ENCODE results near the gene SNAPC4.

Gene SNAPC4

DNA sequence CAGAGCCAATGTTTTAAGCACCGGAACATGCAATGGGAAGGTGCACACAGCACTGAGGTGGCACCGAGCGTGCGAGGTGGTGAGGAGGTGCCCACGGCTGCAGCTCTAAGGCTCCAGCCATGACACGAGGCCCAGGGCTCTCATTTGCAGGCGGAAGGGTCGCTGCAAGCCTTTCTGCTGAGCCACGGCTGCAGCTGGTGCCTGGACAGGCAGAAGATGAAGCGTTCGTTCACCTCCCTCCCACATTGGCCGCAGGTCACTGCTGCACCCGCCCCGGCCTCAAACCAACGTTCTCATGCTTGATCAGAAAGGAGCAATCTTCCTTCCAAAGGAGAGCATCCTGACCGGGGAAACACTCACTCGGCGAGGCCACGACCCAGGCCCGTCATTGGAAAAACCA is 44.1 kb upstream of the SNAPC4 start:
- TF ChIP-seq FOXP2 (optimal IDR thresholded peaks at IDR 0.05; ENCODE audit: borderline replicate concordance, extremely low read depth, extremely low read length, insufficient read depth) = no peak
- no peak for TF ChIP-seq SIN3A (IDR thresholded peaks at IDR 0.05; ENCODE audit: borderline replicate concordance, insufficient read depth, low read length)
- TF ChIP-seq POLR2AphosphoS5 (IDR thresholded peaks at IDR 0.05; ENCODE audit: low read depth, low read length) = no peak
- TF ChIP-seq, protein P1, sequence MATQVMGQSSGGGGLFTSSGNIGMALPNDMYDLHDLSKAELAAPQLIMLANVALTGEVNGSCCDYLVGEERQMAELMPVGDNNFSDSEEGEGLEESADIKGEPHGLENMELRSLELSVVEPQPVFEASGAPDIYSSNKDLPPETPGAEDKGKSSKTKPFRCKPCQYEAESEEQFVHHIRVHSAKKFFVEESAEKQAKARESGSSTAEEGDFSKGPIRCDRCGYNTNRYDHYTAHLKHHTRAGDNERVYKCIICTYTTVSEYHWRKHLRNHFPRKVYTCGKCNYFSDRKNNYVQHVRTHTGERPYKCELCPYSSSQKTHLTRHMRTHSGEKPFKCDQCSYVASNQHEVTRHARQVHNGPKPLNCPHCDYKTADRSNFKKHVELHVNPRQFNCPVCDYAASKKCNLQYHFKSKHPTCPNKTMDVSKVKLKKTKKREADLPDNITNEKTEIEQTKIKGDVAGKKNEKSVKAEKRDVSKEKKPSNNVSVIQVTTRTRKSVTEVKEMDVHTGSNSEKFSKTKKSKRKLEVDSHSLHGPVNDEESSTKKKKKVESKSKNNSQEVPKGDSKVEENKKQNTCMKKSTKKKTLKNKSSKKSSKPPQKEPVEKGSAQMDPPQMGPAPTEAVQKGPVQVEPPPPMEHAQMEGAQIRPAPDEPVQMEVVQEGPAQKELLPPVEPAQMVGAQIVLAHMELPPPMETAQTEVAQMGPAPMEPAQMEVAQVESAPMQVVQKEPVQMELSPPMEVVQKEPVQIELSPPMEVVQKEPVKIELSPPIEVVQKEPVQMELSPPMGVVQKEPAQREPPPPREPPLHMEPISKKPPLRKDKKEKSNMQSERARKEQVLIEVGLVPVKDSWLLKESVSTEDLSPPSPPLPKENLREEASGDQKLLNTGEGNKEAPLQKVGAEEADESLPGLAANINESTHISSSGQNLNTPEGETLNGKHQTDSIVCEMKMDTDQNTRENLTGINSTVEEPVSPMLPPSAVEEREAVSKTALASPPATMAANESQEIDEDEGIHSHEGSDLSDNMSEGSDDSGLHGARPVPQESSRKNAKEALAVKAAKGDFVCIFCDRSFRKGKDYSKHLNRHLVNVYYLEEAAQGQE (IDR thresholded peaks at IDR 0.05; ENCODE audit: insufficient read depth in 1 of 2, low read depth in 2 of 2, low read length in 2 of 2) = no peak
- TF ChIP-seq TAF1 (IDR thresholded peaks at IDR 0.05; ENCODE audit: borderline replicate concordance, insufficient read depth, low read length) = no peak

DNA sequence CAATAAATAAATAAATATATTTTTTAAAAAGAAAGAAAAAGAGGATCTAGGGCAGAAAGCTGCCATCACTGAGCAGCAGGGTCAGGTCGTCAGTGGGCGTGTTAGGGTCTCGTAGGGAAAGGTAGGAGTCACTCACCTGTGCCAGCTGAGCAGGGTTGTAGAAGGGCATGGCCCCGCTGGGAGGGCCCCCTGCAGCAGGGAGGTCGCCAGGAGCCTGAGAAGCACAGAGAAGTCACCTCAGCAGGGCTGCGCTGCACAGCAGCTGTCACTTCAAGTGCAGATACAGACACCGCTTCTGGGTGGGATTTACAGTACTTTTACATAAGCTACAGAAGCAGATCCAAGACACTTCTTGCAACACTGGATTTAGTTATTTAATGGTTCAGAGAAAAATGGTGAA is 43.7 kb upstream of the SNAPC4 start:
- TF ChIP-seq FOXP2 (optimal IDR thresholded peaks at IDR 0.05; ENCODE audit: borderline replicate concordance, extremely low read depth, extremely low read length, insufficient read depth) = no peak
- TF ChIP-seq, protein P1 (IDR thresholded peaks at IDR 0.05; ENCODE audit: insufficient read depth in 1 of 2, low read depth in 2 of 2, low read length in 2 of 2) = no peak
- no peak for TF ChIP-seq POLR2AphosphoS5 (IDR thresholded peaks at IDR 0.05; ENCODE audit: low read depth, low read length)
- TF ChIP-seq TAF1 (IDR thresholded peaks at IDR 0.05; ENCODE audit: borderline replicate concordance, insufficient read depth, low read length) = no peak
- no peak for TF ChIP-seq SIN3A (IDR thresholded peaks at IDR 0.05; ENCODE audit: borderline replicate concordance, insufficient read depth, low read length)

DNA sequence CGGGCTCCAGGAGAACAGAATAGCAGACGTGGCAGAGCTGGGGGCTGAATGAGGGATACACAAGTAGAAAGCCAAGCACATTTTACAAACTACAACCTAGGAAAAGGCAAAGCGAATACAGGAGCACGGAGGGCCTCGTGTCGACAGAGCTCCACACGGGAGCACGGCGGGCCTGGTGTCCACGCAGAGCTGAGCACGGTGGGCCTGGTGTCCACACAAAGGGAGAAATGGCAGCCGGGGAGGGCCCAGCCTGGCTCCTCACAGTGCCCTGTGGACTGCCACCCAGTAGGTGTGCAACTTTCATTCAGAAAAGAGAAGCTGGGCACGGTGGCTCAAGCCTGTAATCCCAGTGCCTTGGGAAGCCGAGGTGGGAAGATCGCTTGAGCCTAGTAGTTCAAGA is 43.1 kb upstream of the SNAPC4 start:
- TF ChIP-seq TAF1 (IDR thresholded peaks at IDR 0.05; ENCODE audit: borderline replicate concordance, insufficient read depth, low read length) (no peak), SIN3A (IDR thresholded peaks at IDR 0.05; ENCODE audit: borderline replicate concordance, insufficient read depth, low read length) (no peak), POLR2AphosphoS5 (IDR thresholded peaks at IDR 0.05; ENCODE audit: low read depth, low read length) (no peak), FOXP2 (optimal IDR thresholded peaks at IDR 0.05; ENCODE audit: borderline replicate concordance, extremely low read depth, extremely low read length, insufficient read depth) (no peak)
- TF ChIP-seq, protein P1 (IDR thresholded peaks at IDR 0.05; ENCODE audit: insufficient read depth in 1 of 2, low read depth in 2 of 2, low read length in 2 of 2) = no peak

DNA sequence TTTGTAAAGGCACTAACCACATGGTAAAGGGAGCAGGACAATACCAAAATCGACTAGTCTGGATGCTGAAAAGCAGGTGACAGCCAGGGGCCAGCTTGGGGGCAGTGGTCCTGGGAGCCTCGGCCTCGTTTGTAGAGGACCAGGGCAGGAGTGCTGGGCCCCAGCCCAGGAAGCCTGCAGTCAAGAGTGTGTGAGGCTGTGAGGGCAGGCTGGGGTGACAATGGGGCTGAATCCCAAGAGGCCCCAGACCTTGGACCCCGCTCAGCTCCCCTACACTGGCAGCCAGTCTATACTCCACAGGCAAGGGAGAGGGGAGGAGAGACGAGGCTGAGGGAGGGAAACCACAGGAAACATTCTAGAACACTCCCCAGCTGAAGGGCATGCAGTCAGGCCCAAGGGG is 42.3 kb upstream of the SNAPC4 start:
- TF ChIP-seq, protein P1 (IDR thresholded peaks at IDR 0.05; ENCODE audit: insufficient read depth in 1 of 2, low read depth in 2 of 2, low read length in 2 of 2) = no peak
- TF ChIP-seq FOXP2 (optimal IDR thresholded peaks at IDR 0.05; ENCODE audit: borderline replicate concordance, extremely low read depth, extremely low read length, insufficient read depth) (no peak), POLR2AphosphoS5 (IDR thresholded peaks at IDR 0.05; ENCODE audit: low read depth, low read length) (no peak), SIN3A (IDR thresholded peaks at IDR 0.05; ENCODE audit: borderline replicate concordance, insufficient read depth, low read length) (no peak), TAF1 (IDR thresholded peaks at IDR 0.05; ENCODE audit: borderline replicate concordance, insufficient read depth, low read length) (no peak)
